Kidney tubule cell (primary cell): ENCODE results near the gene MAJIN.

Source experiments
- DNase-seq: peaks from one replicate; pipeline ENCODE4 v3.0.0-alpha.2; 2018; ENCODE audit warnings: low spot score

The MAJIN gene

DNA sequence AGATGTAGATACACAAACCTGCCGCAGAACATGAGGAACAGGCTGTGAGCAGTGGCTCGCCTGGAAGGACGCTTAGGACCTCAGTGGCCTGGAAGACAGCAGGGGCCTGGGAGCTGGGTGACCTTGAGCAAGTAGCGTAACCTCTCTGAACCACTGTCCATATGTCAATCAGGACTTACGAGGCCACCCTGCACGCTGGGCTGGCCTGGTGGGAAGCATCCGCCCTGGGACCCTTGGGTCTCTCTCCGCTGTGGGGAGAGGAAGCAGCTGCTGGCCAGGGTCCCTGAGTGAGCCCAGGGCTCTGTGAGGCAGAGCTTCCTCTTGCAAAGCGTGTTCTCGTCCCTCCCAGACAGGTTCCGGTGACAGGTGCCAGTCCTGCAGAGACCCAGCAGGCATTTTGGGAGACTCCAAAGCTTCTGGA, 79.5 kb downstream of the MAJIN start:
- DNase-seq: no peak

DNA sequence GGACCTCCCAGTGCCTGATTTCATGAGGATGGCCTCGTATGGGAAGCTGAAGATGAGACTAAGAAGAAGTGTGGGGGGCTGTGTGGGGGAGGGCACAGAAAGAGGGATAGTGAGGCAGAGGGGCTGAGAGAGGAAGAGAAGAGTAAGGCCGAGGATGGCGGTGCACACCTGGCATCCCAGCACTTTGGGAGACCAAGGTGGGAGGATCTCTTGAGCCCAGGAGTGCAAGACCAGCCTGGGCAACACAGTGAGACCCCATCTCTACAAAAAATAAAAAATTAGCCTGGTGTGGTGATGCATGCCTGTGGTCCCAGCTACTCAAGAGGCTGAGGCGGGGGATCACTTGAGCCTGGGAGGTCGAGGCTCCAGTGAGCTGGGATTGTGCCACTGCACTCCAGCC, 80.0 kb downstream of the MAJIN start:
- DNase-seq: no peak

DNA sequence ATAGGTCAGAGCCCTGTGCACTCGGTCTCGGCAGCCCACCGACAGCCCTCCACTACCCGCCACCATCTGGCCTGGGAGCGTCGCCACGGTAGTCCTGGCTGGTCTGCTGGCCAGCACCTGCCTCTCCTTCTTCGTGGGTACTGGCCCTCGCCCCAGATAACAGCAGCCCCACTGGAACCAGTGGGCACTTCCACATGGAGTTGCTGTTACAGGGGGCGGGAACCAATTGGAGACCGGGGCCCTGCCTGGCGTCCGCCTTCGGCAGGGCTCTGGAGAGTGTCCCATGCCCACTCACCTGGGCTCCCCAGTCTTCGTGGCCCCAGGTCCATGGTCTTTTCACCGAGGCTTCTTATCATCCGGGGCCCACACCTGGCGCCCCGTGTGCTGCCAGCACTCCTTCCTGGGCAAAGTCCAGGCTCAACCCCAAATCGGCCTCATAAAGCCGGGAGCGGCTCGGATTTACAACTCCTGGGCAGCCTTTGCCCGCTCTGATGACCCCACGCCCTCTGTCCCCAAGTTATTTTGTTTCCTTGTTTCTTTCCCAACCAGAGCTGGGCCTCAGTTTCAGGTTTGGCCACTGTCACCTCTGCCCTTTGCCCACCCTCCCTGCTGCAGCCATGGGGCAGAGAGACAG, 80.6 kb downstream of the MAJIN start:
- DNase-seq: no peak

DNA sequence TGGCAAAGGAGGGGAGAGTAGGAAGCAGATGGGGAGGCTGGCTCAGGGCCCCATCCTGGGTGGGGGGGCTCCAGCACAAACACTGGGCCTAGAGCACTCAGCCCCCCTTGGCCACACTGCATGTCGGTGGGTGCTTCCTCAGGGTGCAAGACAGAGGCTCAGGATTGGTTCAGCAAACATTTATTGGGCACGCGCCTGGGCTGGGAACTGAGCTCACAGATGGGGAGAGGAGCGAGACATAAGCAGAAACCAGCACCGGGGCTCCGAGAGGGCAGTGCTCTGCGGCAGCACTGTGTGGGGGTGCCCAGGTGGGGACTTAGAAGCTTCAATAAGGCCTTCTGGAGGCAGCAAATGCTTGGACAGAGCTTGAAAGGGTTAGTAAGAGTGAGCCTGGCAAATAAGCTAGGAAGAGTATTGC, 81.4 kb downstream of the MAJIN start:
- DNase-seq: no peak

DNA sequence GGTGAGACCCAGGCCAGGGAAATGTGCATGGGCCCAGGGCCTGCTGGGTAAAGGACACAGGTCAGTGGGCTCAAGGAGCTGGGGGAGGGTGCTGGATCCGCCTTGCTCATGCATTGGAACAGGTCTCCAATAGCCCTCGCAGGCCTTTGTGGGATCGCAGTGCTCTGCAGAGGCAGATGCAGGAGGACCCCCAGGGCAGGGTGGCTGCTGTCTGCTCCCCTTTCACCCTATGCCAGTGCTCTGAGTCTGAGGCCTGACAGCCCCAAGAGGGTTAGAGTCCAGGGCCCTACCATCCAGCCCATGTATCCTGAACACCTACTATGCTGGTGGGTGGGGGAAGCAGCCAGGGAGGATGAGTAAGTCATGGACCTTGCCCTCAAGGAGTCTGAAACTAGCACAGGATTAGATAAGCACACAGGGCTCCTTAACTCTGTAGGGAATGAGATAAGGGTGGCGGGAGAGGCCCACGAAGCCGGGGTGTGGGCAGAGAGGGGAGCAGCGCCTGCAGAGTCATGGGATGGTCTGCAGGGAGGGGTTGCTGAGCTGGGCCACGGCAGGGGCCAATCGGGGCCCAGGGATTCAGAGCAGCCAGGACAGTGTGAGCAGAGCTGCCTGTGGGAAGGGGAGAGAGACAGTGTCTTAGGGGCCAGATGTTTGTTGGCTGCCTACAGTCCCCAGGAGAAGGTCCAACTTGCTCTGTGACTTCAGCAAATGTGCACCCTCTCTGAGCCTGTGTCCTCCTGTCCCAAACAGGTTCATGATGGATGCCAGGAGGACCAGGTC, 83.0 kb downstream of the MAJIN start:
- peak; percentile 66 for DNase-seq

DNA sequence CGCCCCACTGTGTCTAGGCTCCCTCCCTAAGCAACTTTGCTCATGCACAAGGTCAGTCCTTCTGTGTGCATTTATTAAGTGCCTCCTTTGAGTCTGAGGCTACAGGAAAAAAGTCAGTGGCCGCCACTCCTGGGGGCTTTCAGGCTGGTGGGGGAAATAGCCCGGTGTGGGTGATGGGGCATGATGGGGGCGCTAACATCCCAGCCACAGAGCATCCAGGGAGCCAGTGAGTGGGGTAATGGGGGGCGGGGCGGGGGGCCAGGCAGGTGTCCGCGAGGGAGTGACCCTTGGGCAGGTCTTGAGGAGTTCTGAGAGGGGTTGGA, 83.5 kb downstream of the MAJIN start:
- no peak for DNase-seq
